Astrocyte of the spinal cord (primary cell): ENCODE results near the gene CNIH1.
"Not testable (repeated sequence)": the region's sequence is repeated elsewhere in the genome, so short reads cannot be mapped to it uniquely, and the experiment has no call there.

ENCODE experiments used
- DNase-seq: peaks from one replicate; pipeline ENCODE4 v3.0.0; 2011; ENCODE audit warnings: low read depth, low spot score
- H3K4me3 ChIP-seq: 2 replicates; pipeline ENCODE4 v1.5.1; 2011; ENCODE audit warnings: low read depth, mild to moderate bottlenecking, low read length, moderate library complexity
- in situ Hi-C: cut with HindIII; loops from 2 replicates; pipeline ENCODE4 v1.10.0; 2017; ENCODE audit warnings: low sequenced_read_pairs
- TF ChIP-seq, protein P1 (sequence below): IDR thresholded peaks from 2 replicates; pipeline ENCODE4 v1.5.1; 2012; ENCODE audit warnings: low read depth, mild to moderate bottlenecking, low read length, inconsistent platforms

CNIH1 gene

GRCh38 chr14:54395716-54396115 is 45.5 kb downstream of the CNIH1 start:
- no peak for DNase-seq
- in situ Hi-C loops: no loop called here
- TF ChIP-seq, protein P1, sequence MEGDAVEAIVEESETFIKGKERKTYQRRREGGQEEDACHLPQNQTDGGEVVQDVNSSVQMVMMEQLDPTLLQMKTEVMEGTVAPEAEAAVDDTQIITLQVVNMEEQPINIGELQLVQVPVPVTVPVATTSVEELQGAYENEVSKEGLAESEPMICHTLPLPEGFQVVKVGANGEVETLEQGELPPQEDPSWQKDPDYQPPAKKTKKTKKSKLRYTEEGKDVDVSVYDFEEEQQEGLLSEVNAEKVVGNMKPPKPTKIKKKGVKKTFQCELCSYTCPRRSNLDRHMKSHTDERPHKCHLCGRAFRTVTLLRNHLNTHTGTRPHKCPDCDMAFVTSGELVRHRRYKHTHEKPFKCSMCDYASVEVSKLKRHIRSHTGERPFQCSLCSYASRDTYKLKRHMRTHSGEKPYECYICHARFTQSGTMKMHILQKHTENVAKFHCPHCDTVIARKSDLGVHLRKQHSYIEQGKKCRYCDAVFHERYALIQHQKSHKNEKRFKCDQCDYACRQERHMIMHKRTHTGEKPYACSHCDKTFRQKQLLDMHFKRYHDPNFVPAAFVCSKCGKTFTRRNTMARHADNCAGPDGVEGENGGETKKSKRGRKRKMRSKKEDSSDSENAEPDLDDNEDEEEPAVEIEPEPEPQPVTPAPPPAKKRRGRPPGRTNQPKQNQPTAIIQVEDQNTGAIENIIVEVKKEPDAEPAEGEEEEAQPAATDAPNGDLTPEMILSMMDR: no peak
- H3K4me3 ChIP-seq: no peak overlapping the region

- H3K4me3 ChIP-seq: no peak overlapping the region
- no peak for DNase-seq
- TF ChIP-seq, protein P1: no peak
- in situ Hi-C loops: no loop called here
Measured at GRCh38 chr14:54395284-54395683, 45.9 kb downstream of the CNIH1 start.

GRCh38 chr14:54394596-54394995 is 46.6 kb downstream of the CNIH1 start:
- H3K4me3 ChIP-seq: no peak overlapping the region
- TF ChIP-seq, protein P1: no peak
- DNase-seq: no peak
- in situ Hi-C loops: no loop called here

- H3K4me3 ChIP-seq, DNase-seq, in situ Hi-C loops: not testable (repeated sequence)
Measured at GRCh38 chr14:54392986-54393884, 47.9 kb downstream of the CNIH1 start.

DNA sequence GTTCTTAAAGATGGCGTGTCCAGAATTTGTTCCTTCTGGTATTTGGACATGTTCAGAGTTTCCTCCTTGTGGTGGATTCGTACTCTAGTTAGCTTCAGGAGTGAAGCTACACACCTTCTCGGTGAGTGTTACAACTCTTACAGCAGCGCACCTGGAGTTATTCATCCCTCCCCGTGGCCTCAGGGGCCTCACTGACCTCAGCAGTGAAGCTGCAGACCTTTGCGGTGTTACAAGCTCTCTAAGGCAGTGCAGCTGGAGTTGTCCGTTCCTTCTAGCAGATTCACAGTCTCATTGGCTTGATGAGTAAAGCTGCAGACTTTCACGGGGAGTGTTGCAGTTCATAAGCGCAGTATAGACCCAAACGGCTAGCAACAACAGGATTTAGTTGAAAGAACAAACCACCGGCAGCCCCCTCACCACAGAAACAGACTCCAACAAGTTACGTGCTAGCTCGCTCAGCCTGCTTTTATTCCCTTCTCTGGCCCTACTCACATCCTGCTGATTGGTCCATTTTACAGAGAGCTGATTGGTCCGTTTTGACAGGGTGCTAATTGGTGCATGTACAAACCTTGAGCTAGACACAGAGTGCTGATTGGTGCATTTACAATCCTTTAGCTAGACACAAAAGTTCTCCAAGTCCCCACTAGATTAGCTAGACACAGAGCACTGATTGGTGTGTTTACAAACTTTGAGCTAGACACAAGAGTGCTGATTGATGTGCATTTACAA is 48.9 kb downstream of the CNIH1 start:
- TF ChIP-seq, protein P1: no peak
- DNase-seq: no peak
- H3K4me3 ChIP-seq: no peak overlapping the region
- in situ Hi-C loops: no loop called here

DNA sequence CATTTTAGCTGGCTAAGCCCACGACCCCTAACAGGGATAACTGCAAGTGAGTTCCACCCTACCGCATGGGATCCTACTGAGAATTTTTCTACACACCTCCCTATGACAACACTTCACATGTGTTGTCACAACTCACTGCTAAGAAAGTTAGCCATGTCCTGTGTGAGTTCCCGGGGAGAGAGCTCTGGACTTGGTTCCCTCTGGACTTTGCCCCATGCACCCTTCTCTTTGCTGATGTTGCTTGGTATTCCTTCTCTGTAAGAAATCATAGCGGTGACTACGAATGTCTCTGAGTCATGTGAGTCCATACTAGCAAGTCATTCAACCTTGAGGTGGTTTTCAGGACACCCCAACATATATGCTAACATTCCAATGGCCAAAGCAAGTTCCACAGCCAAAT is 53.8 kb downstream of the CNIH1 start:
- DNase-seq: no peak
- H3K4me3 ChIP-seq: no peak overlapping the region
- in situ Hi-C loops: no loop called here
- TF ChIP-seq, protein P1: no peak

DNA sequence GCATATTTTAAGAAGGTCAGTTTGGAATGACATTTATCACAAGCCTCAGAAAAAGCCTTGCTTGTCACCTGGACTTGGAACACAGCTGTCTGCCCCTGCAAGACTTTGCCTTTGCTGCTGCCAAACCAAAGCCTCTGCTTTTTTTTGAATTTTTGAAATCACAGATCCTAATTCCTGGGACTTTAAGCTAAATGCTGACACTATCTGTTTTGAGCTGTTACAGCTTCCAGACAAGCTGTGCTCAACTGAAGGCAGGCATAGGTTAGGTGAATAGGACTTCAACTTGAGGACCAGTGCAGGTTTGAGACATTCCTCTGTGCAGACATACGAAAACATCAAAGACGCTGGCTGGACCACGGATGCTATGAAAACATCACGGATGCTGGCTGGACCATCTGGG is 55.6 kb downstream of the CNIH1 start:
- in situ Hi-C loops: no loop called here
- no peak for DNase-seq
- no peak overlapping the region for H3K4me3 ChIP-seq
- TF ChIP-seq, protein P1: no peak
